Right cardiac atrium (tissue), 5 donors: ENCODE data around the gene COL6A6. TPM values are rescaled to one million over a fixed set of nuclear protein-coding genes. Genes with fewer than 3 reads are reported as not detected.

Experiments used
- polyA plus RNA-seq: library from polyadenylated mRNA; stranded (reverse); fragments of 200-250 nt; gene quantifications from one replicate; pipeline ENCODE4 v1.2.3, GENCODE V29; 2013
- total RNA-seq, 4 donors: library from RNA; stranded (reverse); fragmentation: NEBNext Ultra II Directional; extraction: Animal tissue kit (Norgen Biotek cat#: 25700); gene quantifications; one replicate each; pipeline ENCODE4 v1.2.1, GENCODE V29; 2021
- donor health status: healthy with polysubstance abuse.
- donor health status: DM: no; HTN: yes; CAD: no.
- donor health status: DM: no; HTN: no; CAD: no.
- donor health status: DM: no; HTN: yes; CAD: no; lungs with severe emphysema.
- donor health status: DM: yes; HTN: yes; CAD: no.

COL6A6 gene
- total and polyA plus RNA-seq, 5 donors = 3.0 to 5.7 (median 3.6) TPM

Other genes starting within 250 kb of the COL6A6 start
- gene COL6A5, start 171.5 kb upstream of the COL6A6 start, total RNA-seq = not detected
- not detected for gene COL6A5, start 171.5 kb upstream of the COL6A6 start, polyA plus RNA-seq
- 10 to 100 TPM; 15.1 to 19.0 (median 16.8) TPM for gene PIK3R4, start 229.7 kb downstream of the COL6A6 start, total RNA-seq
- 24.6 TPM for gene PIK3R4, start 229.7 kb downstream of the COL6A6 start, polyA plus RNA-seq